ENCODE results near the gene PRSS37.
"Not testable (repeated sequence)": the region's sequence is repeated elsewhere in the genome, so short reads cannot be mapped to it uniquely, and the experiment has no call there.

PRSS37 gene, protein sequence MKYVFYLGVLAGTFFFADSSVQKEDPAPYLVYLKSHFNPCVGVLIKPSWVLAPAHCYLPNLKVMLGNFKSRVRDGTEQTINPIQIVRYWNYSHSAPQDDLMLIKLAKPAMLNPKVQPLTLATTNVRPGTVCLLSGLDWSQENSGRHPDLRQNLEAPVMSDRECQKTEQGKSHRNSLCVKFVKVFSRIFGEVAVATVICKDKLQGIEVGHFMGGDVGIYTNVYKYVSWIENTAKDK
- total RNA-seq: 0 to 0.99 (median 0) reads per million in 17 experiments

DNA sequence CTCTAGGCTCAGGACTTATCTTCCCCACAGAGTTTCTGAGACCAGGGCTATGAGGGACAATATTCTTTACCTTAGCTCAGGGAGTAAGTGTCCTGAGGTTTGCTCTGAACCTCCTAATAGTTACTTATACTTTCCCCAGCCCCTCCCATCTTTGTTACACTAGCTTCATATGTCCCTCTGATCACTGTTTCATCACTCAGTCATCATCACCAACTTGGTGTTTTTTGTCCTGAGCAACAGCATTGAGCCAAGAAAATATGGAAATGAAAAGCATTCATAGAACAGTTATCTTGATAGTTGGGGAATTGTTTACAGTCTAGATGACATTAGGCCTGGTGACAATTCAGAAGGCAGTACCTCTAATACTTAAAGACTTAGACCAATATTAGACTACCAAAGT, at the start of gene PRSS37:
TSS of gene PRSS37 (minus strand) at position 101 of the 400 bp plus-strand sequence. CDS start 436 bp downstream, outside the sequence.
- DNase-seq: no peak

DNA sequence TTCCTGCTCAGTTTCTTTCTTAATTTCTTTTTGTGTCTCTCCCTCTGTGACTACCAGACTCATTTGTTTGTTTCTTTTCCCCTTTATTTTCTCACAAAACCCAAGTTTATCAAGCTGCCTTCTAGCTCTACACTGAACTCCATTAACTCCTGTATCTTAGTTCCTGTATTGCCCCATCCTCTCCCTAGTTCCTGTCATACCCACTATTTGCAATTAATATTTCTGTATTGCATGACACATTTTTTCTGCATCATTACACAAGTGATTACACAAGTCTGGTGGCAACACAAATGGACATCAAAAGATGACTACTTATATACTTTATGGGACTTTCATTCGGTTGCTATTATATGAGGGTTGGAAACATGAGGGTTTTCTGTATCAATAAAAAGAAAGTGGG, 48.0 kb upstream of the PRSS37 start:
- DNase-seq: peak; percentile 44 to 90 (median 76)

DNA sequence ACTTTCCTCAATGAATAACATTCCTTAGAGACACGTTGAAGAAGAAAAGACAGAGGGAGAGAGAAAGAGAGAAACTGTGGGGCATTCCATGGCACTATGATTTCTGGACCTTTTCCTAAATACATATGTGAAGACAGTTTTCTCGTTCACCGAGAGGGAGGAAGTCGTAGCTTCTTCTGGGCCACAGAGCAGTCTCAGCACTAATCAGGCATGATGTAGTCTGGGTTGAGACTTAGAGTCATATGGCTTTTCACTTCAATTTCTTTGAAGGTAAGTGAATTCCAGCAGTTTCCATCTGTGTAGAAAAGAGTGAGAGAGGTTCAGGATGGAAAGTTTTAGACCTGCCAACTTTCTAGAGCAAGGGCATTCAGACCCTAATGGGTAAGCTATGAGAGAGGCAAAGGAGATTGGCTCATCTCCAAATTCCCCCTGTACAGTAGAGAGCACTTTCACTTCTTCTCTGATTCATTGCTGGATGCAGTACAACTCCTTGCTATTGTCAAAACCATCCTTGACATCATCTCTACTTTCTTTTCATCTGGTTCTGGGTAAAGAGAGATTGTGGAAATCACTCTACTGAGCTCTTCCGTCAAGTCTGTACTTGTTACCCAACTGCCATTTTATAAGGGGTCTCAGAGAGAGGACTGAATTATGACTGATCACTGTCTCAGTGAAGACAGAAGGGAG, 43.4 kb upstream of the PRSS37 start:
- peak; percentile 21 to 58 (median 38) for DNase-seq

DNA sequence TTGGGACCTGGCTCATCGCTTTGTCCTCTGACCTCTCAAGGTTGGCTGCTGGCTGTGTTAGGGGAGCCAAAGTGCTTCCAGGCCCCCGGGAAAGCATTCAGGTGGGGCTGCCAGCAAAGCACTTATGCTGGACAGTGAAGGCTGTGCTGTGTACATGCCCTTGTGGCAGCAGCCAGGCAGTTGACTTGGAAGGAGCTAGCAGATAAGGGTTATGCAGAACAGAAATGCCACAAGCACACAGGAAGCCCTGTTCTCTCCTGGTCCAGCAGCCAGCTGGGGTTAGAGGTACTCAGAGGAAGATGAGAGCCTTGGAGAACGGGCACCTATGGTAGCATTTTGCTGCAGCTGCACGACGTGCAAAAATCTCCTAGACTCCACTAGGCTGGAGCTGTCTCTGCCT, 39.7 kb upstream of the PRSS37 start:
- no peak for DNase-seq

DNA sequence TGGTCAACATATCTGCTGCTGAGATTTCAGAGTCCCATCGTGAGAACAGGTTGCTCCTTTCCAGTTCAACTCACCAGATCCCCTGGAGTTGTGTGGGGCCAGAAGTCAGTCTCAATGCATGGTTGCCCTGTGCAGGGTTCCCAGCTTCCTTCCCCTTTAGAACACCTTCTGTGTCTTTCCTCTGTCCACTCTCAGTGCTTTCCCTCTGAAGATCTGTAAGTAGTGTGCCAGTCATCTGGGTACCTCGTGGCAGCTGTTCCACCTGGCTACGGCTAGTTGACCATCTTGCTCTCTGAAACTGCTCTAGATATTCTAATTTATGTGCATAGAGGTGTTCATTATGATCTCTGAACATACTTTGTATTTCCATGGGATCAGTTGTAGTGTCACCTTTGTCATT, 36.1 kb upstream of the PRSS37 start:
- DNase-seq: no peak

DNA sequence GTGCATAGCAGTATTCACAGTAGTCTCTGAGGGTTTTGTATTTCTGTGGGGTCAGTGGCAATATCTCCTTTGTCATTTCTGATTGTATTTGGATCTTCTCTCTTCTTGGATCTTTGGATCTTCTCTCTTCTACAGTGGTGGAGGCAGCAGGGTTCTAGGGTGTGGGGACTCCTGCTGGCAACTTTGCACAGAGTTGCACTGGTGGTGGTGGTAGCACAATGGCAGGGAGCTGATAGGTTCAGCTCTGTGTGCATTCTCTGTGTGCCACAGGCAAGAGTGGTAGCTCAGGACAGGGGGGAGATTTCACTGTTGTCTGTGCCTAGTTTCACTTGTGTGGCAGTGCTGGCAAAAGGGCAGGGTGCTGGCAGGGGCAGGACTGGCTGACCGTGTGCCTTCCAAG, 35.1 kb upstream of the PRSS37 start:
- DNase-seq: no peak

DNA sequence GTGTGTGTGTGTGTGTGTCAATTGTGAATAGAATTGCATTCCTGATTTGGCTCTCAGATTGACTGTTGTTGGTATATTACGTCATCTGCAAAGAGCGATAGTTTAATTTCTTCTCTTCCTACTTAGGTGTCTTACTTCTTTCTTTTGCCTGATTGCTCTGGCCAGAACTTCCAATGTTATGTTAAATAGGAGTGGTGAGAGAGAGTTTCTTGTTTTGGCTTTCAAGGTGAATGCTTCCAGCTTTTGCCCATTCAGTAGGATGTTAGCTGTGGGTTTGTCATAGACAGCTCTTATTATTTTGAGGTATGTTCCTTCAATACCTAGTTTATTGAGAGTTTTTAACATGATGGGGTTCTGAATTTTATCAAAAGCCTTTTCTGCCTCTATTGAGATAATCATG, 34.2 kb upstream of the PRSS37 start:
- DNase-seq: no peak

DNA sequence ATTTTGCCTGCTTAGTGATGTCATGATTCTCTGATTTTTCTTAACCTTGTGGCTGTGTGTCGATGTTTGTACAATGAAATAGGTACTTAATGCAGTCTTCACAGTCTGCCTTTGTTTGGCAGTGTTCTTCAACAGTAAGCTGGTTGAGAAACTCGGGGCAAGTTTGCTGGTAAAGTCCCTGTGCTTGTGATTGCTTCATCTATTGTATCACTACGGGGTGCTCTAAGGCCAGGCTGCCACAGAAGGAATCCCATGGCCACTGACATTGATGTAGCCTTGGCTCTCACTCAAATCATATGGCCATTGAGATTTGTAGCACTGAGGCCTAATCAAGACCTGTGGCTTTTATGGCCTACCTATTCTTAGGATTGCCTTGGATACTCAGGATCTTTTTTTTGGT, 33.5 kb upstream of the PRSS37 start:
- peak; percentile 37 to 67 (median 57) for DNase-seq

DNA sequence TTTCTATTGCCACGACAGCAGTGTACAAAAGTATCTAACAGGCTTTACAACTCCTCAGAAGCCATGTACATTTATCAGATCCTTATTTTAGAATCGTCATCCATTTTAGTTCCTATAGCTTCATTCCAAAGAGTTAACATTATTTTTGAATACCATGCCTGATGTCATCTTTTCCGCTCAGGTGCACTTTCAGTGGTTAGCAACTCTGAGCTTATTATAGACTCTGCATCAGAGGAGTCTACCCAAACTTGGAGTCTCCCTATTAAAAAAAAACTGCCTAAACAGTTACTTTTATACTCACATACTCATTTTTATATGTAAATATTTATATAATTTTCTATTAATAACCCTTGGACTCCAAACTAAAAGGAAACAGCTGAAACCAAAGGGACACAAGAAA, 31.6 kb upstream of the PRSS37 start:
- DNase-seq: no peak

DNA sequence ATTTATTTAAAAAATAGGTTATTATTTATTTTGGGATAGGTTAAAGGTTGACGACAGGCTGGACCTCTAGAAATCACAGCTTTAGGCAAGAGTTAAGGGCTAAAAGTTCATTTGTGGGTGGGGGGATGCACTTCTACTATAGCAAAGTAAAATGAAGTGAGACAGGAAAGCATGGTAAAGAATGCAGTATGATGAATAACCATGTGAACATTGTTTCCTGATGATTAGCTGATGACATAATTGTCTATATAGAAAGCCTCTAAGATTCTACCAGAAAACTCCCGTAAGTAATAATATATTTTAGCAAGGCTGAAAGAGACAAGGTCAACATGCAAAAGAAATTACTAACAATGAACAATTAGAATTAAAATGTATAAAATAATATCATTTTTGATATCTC, 25.7 kb upstream of the PRSS37 start:
- no peak for DNase-seq

DNA sequence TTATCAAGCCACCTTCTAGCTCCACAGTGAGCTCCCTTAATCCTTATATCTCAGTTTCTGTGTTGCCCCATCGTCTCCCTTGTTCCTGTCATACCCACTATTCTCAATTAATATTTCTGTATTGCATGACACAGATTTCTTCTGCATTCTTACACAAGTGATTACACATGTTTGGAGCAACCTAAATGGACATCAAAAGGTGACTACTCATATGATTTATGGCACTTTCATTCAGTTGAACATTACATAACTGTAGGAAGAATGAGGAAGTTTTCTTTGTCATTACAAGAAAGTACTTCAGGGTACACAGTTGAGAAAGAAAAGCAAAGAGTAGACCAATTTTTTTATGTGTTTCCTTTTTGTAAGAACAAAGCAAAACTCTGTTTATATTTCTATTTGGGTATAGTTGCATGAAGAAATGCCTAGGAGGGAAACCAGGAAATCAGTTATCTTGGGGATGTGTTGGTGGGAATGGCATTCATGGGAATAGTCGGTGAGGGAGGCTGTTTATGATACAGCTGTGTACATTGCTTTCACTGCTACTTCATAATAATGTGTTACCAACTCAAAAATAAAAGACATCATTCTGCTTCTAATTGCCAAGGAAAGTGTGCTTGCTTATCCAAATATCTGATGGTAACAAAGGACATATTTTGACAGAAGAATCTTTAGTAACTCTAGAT, 23.6 kb upstream of the PRSS37 start:
- peak in 2 of 4 experiments; percentile 70 to 72 for DNase-seq

DNA sequence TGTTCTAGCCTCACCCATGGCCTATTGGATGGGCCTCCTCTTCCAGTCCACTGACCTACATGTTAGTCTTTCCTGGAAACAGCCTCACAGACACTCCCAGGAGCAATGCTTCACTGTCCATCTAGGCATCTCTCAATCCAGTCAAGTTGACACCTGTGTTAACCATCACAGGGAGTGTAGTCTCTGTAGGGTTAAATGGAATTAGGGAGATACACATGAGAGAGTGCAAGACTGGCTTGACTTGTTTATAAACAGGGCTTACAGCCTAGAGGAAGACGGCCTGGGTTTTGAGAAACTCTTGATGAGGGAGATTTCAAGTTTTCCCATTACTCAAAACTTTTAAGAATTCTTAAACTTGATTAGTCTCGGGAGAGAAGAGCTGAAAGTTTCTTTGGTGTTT, 18.9 kb upstream of the PRSS37 start:
- DNase-seq: no peak

DNA sequence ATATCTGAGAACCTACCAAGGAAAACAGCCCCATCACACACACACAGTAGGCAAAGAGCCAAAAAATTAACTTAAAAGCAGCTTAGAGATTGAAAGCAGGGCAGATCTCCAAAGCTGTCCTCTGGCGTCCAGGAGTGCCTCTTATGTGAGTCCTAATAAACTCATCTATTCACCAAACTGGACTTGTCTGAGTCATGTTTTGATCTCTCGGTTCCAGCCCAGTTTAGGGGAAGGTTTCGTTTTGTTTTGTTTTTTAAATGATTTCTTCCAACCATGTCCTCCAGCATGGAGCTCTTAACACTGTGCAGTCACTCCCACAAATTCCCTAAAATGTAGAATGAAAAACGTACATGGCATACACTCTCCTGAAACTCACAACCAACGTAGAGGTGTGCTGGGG, 6.7 kb upstream of the PRSS37 start:
- no peak for DNase-seq

DNA sequence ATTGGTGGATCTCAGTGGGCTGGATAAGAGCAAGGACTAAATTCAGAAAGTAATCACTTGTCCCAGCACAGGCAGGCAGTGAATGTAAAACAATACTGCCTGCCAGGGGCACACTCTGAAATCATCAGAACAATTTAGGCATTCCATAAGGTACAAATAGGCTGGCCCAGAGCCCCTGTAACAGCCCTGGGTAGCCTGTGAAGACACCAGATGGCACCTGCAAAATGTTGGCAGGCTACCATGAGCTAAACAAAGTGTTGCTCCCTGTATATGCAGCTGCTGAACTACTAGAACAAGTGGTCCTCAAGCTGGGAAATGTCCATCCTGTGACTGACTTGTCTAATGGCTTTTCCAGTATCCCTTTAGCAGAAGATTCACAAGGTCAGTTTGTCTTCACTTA, 3.0 kb upstream of the PRSS37 start:
- no peak for DNase-seq

DNA sequence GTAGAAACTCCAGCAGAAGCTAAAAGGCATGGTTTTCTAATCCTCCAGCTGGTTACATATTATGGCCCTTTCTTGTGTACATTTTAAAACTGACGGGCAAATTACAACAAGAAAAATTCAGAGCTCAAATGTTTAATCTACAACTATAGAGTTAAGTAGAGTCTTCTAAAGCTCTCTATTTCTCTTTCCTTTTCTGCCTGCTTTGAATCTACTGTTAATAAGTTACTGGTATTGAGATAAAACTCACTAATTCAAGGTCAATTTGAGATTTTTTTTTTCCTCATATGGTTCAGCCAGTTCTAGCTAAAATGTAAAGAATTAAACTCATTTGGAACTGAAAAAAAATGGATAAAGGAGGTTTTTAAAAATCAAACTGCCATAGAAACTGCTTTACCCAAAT, 1.6 kb upstream of the PRSS37 start:
- no peak for DNase-seq

DNA sequence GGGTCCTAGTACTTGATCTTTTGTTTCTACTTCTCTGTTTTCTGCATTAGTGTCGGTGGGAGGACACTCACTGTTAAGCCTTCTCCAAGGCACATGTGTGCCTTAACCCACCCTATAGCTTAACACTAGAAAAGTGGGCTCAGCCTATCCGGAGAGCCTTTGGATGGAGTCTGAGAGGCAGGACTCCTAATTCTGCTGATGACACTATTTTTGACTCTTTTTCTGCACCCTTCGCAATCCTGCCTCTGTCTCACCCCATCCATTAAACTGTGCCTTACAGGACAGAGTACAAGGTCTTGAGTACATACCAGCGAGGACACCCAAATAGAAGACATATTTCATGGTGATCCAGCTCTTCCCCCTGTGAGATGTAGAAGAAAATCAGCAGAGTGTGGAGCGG, 577 bp downstream of the PRSS37 start:
- no peak for DNase-seq

DNA sequence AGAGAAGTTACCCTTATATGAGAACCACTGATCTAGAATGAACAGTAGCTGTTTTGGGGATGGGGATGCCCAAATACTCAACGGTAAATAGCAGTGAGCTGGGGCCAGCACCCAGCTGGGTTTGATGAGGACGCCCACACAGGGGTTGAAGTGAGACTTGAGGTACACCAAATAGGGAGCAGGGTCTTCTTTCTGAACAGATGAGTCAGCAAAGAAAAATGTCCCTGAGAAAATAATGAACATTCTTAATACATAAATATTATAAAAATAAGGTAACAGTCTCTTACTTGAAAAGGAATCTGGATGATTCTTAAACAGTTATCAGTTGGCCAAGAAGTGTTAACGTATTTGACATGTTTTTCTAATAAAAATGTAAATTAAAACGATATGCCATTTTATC, 2.0 kb downstream of the PRSS37 start:
- DNase-seq: no peak

DNA sequence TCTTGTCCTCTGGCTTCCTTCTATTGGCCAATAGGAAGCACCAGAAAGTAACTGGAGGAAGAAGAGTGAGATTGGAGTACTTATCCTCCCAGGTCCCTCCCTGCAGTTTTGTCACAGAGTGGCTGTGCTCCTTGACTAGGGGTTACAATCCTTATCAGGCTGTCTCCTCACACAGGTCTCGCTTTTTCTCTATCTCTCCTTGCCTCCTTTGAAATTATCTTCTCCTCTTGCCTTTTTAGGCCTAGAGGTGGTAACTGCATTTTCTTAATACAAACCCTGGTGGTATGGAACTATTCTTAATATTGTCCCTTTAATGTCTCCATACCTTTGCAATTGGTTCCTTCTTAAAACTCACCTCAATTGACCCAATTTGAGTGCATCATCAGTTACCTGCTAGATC, 2.7 kb downstream of the PRSS37 start:
- no peak for DNase-seq

DNA sequence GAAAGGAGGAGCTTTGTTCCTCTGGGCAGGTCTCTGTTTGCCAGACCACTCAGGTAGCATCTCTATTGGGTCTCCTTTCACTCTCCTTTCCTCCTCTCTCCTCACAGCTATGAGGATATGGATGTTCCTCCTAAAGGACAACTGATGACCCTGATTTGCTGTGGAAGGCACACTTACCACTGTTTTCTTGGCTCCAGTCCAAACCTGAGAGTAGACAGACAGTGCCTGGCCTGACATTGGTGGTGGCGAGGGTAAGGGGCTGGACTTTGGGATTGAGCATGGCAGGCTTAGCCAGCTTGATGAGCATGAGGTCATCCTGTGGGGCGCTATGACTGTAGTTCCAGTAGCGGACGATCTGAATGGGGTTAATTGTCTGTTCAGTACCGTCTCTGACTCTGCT, 3.6 kb downstream of the PRSS37 start:
- no peak for DNase-seq

DNA sequence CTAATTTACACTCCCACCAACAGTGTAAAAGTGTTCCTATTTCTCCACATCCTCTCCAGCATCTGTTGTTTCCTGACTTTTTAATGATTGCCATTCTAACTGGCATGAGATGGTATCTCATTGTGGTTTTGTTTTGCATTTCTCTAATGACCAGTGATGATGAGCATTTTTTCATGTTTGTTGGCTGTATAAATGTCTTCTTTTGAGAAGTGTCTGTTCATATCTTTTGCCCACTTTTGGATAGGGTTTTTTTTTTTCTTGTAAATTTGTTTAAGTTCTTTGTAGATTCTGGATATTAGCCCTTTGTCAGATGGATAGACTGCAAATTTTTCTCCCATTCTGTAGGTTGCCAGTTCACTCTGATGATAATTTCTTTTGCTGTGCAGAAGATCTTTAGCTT, 18.9 kb downstream of the PRSS37 start:
- not testable (repeated sequence) for DNase-seq

DNA sequence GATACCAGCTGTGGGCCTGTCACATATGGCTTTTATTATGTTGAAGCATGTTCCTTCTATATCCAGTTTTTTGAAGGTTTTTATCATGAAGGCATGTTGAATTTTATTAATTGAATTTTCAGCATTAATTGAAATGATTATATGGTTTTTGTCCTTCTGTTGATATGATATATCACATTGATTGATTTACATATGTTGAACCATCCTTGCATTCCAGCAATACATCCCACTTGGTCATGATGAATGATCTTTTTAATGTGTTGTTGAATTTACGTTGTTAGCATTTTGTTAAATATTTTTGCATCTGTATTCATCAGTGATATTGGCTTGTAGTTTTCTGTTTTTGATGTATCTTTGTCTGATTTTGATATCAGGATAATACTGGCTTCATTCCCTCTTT, 21.2 kb downstream of the PRSS37 start:
- DNase-seq: peak in 1 of 4 experiments; percentile 12

DNA sequence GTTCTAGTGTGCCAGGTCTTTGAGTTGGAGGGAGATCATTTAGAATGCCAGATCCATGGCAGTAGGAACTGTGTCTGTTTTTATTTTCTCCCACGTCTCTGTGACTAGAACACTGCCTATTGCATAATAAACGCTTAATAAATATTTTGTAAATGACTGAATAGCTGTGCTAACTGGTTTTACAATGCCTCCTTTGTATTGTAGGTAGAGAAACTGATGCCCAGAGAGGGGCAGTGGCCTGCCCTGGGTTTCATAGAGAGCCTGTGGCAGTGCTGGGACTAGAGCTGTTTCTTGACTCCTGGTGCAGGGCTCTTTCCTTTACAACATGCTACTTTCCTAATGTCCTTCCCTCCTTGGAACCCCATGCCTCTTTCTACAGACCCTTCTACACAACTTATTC, 48.8 kb downstream of the PRSS37 start:
- DNase-seq: no peak

DNA sequence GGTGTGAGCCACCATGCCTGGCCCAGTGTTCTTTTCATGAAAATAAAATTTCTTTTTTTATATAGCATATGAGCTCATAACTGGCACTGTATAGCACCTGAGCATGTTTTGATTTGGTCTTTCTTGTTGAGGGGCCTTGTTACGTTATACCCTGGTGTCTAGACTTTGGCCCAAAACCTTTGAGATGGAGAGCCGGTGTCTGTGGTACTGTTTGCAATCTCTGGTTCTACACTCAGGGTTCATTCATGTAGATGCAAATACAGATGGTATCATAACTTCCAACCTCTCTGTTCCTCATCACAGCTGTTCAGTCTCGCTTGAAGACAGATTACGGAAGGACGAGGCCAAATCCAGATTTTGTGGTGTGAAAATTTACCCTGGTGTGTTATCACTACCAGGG, 51.4 kb downstream of the PRSS37 start, which contains the start of gene TAS2R5:
TSS of gene TAS2R5 (plus strand) at position 301 of the 400 bp plus-strand sequence. CDS start 145 bp downstream, outside the sequence.
- DNase-seq: no peak

DNA sequence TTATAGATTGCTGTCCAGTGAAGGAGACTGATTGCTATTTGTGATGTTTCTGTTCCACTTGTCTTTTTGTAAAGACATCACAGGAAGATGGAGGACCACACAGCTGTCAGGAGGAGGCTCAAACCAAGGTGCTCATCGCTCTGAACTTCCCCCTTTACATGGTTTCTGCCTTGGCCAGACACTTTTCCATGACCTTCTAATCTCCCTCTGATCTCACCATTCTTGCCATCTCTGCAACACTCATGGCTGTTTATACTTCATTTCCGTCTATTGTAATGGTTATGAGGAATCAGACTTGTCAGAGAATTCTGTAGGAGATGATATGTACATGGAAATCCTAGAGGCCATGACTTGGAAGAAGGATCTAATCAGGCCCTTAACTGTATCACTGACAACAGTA, 53.0 kb downstream of the PRSS37 start:
- no peak for DNase-seq
